GM18502 (cell line): Measurements from ENCODE around the gene ROR2.

Source experiments
- ATAC-seq: cut with Tn5 transposase; IDR thresholded peaks from one replicate; pipeline ENCODE4 v1.9.1; 2021; ENCODE audit warnings: mild to moderate bottlenecking; ENCODE audit not compliant: unreplicated experiment, poor library complexity

The ROR2 gene

DNA sequence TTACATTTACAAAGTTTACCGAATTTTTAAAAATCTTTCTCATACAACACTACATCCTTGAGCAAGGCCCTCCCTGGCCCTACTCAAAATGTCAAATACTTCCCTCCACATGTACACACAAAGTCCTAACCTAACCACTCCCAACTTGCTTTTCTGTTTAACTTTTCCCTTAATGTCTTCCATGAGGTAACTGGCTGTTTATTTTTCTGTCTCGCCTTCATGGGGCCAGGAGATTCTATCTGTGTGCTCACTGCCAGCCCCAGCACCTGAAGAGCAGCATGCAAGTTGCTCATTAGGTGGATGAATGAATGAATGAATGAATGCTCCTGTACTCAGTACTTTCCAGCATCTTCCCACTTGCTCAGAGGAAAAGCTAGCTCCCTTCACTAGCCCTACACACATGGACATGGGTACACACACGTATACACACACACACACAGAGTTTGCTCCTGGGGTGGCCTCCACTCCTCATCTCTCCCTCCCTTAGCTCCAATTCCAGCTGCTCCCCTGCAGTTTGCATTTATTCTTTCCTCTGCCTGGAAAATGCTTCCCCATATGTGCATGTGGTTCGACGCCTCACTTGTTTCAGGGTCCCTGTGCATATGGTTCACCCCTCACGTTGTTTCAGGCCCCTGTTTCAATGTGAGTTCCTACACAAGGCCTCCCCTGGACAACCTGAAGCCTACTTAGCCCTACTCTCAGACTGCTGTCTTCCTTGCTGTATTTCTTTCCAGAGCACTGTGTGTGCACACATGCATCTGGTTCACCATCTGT is 165.2 kb downstream of the ROR2 start:
- ATAC-seq: no peak

DNA sequence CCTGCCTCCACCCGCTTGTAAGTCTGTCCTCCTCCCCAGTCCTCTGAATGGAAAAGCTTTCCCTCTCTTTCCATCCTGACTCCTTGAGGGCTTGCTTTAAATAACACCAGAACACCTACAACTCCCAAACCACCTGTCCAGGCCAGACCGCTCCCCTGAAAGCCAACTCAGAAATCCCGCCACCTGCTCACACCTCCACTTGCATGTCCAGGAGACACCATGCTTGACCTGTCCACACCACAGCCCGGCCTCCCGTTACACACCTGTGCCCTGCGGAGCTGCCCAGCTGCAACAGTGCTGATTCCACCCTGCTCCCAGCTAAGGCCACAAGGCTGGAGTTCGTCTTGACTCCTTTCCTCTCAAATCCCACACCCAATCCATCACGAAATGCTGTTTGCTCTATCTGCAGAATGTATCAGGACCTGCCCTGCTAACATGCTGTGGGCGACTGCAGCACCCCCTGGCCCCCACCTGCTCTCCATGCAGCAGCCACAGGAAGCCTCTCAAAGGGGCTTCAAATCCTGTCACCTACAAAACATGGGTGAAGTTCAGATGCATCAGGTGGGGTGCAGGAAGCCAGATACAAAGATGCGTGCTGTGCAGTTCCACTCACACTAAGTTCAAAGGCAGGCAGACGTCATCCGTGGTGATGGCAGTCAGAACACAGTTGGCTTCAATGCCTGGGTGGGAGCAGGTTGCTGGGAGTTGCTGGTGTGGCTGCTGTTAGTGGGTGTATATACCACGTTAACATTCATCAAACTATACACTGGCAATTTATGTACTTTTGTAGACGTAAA is 166.0 kb downstream of the ROR2 start:
- ATAC-seq: no peak

DNA sequence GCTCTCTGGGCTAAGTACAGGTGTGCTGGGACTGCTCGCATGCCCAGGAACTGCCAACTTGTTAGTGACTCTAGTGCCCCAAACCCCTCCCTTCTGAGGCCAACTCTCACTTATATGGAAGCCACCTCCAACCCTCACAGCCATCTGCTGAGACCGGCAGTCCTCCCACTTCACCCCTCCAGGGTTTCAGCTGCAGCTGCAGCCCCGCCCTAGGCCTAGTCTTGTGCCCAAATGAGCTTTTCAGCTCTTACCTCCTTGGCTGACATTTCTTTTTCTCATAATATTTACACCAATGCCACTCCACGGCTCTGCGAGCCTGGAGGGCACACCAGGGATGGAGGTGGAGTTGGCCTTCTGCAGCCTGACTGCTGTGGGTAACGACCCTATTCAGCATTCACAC is 166.6 kb downstream of the ROR2 start:
- ATAC-seq: no peak

DNA sequence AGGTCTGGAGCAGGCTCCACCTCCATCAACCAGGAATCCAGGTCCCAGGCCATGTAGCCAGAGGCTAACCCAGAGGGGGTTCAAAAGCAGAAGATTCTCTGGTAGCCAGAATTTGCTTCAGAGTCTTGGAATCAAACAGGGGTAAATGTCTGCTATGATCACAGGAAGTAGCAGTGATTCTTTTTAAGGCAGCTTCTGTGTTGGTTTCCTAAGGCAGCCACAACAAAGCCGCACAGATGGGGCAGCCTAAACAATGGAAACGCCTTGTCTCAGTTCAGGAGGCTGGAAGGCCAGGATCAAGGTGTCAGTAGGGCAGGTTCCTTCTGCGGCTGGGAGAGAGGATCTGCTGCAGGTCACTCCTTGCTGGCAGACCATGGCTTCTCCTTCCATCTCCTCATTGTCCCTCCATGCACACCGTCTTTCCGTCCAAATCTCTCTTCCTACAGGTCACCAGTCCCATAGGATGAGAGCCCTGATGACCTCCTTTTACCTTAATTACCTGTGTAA is 167.3 kb downstream of the ROR2 start:
- no peak for ATAC-seq

DNA sequence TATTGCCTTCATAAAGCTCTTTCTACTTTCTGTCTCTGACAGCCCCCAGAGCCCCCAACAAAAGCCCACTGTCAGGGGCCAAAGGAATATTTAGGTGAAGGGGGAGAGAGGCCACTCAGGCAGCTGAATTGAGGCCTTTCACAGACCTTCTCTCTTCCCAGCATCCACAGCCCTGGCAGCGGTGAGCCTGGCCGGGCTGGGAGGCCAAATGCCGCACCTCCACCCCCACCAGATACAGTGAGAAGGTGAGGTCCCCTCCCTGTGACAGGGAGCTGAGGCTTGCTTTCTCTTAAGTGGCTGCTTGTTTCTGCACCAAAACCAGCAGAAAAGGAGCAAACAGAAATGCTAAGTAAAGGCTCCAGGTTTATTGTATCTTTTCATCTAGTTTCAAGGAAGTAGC is 168.1 kb downstream of the ROR2 start:
- ATAC-seq: no peak

DNA sequence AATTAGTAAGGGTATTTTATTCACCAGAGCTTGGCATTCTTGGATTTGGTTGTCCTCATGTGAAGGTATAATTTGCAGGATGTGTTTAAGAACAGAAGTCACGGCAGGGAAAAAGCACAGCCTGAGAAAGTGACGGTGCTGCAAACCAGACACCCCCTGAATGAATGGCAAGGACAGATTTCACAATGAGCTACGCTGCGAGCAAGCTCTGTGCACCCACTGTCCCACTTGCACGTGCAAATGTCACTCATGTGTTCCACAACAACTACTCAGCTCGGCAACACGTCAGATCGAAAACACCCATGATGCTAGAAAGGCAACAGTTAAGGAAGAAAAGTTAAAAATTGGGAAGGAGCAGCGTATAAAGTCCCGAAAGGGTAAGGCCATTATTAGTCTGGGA is 168.9 kb downstream of the ROR2 start:
- ATAC-seq: no peak

DNA sequence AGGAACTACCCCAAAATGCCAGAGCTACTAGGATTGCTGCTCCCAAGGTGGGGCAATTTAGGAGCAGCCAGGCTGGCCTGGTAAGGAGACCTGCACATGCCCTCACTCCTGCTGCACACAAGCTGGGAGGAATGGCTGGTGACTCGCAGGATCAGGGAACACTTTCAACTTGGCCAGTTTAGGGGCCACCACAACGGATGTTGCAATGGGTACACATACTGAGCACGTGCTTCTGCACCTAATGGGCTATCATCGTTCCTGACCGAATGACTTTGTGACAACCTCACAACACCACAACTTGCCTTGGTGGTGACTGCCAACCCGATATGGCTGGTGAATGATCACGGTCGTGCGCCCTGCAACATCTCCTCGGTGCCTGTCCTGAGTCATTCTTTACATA is 172.0 kb downstream of the ROR2 start:
- ATAC-seq: no peak

DNA sequence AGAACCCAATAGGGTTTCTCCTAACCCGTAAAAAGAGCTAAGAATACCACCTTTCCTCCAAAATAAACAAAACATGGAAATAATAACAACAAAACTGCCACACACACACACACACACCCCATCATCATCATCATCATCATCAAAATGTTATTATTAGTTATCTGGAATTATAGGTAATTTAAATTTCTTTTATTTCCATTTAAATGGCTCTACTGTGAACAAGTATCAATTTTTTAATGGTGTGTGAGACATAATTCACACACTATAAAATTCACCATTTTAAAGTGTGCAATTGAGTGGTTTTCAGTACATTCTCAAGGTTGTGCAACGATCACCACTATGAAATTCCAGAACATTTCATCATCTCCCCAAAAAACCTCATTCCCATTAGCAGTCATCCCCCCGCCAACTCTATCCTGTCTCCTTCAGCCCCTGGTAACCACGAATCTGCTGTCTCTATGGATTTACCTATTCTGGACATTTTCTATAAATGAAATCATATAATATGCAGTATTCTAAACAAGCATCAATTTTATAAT is 172.7 kb downstream of the ROR2 start:
- ATAC-seq: no peak

DNA sequence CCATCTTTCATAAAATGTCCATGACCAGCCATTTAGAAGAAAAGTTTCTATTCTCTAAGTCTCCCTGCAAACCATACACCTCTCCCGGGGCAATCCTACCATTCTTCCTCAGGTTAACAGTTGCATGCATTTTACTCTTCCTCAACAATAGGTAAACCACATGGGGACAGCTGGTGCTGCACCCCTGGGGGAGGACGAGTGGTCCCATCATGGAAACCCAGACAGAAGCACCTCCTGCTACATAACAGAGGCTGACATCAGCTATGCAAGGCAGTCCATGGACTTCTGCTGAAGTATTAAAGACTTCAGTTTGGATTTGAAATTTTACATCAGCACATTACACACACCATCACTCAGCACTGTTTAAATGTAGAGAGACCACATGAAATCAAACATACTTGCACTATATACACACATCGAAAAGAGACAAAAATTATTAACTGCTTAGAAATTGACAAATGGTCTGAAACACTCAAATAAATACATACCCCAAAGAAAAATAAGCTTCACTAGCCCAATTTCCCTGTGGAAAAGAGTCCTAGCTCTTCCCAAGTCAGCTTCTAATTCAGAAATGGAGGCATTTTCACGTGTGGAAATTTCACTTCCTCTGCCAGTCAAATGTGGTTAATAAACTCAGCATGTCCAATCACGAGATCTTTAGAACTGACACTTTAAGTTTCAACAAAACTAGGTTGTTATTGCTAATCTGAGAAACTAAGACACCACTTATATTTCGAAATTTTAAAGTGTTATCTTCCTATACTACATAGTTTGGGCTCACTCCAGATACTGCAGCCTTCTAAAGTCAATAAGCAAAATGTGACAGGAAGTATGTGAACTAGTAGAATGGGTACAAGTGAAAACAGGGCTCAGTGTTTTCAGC is 173.4 kb downstream of the ROR2 start:
- no peak for ATAC-seq

DNA sequence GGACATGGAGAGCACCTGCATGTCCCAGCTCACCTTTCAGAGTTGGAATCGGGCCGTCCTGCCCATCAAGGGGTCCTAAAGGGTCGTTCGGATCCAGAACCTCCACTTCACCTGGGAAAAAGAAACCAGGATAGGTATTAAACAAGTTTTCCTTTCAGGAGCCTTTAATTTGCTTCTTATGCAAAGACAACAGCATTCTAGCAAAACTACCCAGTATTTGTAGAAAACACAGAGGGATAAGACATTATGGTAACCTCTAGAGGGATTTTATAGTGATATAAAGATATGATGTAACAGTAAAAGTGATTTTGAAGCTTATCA is 174.4 kb downstream of the ROR2 start:
- ATAC-seq: no peak

DNA sequence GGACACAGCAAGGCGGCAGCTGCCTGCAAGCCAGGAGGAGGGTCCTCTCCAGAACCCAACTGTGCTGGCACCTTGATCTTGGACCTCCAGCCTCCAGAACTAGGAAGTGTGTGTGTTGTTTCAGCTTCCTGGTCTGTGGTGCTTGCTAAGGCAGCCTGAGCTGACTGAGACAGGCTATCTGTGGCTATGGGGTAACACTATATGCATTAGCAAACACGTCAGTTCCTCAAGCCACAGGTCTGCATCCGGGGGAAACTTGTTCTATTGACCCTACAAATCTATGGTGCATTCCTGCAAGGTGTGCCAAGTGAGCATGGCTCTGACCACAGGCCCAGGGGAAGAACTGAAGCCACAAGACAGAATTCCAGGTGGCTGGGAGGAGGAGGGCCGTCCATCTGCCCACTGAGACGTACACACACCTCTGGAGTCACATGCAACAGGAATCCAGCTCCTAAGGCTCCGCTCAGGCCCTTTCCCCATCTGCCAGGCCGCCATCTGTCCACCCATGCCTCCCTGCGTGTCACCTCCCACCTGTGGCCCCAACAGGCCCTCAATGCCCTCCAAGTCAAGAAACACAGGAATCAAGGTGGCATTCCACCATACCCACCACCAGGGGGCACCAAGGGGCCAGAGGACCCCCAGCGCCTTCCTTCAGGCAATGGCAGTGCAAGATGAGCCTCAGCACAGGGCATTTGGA is 174.9 kb downstream of the ROR2 start:
- no peak for ATAC-seq

DNA sequence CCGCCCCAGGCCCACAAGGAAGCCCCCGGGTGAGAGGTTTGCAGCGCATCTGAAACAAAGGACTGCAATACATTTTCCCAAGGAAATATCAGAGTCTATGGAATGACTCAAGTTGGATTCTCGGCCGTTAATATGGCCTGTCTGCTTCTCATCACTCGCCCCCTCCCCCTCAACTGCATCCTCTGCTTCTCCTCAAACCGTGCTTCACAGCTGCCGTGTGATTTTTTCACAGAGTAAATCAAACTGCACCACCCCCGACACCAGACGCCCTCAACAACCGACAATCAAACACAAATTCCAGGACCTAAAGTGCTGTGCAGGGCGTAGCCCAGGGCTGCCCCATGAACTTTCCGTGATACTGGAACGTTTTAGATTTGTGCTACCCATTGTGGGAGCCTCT is 176.9 kb downstream of the ROR2 start:
- no peak for ATAC-seq

DNA sequence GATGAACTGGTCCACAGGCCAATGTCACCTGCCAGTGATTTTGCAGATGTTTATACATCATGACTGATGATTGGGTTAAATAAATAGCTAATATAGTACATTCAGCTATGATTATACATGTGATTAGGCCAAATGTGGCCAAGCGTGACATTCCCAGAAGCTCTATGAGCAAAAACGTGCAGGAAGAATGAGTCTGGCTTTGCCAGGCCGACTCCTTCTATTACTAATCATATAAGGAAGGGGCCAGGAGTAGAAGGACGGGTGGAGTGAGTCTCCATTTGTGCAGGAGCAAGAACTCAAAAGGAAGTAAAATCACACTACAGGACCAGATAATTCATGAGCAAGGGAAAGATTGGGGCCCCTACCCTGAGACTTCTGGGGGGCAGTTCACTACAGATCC is 178.2 kb downstream of the ROR2 start:
- no peak for ATAC-seq

DNA sequence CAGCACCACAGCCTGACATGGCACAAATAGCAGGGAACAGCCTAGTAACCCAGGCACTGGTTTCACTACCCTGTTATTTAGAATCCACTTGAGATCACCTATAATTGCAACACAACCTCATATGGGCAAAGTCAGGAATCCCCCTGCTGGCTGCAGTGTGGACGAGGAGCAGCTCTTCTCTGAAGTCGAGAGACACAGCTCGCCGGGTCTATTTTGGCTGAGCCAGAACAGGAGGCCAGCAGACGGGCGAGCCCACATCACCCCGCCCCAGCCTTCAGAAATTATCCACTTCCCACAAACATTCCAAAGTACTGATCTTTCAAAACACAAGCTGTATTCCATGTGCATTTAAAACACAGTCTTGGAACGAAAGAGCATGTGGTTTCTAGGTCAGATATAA is 179.0 kb downstream of the ROR2 start:
- no peak for ATAC-seq

DNA sequence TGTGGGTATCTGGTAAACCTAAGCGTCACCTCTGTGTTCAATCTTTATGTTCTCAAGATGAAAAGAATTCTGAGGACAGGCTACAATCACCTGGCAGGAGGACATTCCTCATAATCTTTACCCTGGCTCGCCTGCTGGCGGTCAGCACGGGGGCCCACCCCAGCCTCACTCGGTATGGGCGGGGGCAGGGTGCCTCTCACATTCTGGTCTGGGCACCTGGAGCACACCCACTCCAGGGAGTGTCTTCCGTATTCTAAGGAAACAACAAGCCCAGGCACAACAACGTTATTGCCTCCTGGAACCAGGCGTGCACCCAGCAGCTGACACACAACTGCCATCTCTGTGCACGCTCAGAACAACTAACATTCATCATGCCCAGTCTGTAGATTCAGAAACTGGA is 179.8 kb downstream of the ROR2 start:
- no peak for ATAC-seq

DNA sequence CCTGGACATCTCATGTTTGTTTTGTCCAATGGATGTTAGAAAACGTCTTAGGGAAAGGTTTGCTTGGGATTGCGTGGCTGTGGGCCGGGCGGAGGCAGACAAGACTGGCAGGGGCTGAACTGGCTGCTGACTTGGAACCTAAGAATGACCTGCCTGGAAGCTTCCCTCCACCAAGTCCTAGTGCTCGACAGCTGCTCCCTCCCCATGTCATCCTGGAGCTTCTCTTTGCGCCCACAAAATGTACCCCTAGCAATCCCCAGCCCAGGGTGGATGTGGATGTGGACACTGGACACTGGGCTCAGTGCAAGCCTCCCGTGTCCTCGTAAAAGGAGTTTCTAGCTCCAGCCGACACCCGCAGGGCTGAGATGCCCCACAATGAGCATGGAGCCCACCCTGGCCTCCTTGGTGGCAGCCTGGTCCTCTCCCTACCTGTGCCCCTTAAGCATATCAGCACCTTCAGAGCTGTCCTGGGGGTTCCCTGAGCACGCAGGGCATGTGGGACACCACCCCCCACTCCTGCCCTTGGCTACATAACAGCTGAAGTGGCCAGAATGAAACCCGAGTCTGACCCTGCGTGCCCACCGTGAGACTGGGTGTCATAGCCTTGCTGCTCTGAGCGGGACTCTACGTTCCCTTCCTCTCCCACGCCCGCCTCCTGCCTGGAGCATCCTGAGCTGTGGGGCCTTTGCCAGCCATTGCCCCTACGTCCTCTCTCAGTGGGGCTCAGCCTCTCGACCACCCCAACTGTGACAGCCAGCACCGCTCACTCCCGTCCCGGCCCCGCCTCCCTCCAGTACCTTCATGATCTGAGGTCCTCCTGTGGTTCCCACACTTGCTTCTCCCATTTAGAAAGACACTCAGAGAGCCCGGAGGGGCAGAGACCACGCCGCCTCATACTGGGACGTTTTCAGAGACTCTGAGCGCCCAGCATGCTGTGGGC is 180.8 kb downstream of the ROR2 start:
- no peak for ATAC-seq

DNA sequence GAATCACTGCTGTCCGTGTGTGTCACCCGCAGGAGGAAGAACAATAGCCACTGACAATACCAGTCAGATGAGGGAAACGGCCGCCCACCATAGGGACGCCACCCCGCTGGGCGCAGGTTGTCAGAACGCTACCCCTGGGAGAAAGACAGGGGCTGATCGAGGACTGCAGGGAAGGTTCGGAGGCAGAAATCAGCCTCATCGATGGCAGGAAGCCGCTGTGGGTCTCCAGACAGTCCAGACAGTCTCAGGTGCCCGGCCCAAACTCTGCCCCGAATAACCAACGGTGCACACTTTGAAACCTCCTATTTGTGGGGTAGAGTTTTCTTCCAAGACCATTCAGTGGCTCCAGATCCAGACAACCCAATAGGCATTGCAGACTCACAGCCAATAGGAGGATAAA is 181.5 kb downstream of the ROR2 start:
- no peak for ATAC-seq

DNA sequence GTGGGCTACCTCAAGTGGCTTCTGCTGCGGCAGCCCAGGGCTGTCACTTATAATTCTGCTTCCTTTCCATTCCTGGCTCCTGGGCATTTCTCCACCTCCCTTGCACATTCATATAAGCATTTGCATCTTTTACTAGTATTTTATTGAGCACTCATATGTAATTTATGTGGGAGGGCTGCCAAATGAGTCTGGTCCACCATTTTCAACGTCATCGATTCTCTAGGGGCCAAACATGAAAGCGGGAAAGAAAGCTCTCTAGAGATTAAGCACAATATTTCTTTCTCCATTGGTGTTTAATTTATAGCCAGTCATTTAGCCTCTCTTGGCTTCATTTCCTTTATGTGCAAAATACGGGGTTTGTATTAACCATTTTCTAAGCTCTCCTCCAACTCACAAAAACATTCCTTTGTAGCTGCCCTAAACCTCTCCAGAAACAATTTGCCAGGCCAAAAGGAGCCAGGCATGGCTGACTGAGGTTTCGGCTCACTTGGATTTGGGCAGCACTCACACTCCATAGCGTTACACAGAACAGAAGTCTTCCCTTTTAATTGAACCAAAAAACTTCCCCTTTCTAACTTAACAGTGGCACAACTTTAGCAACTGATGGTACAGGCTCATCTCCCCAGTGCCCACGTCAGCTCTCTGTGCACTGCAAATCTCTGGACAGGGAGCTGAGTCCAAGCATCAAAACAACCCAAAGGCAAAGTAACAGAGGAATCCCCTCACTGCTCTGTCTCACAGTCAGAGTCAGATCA is 183.5 kb downstream of the ROR2 start:
- ATAC-seq: no peak
